NCI-H1105 (cell line): Measurements from ENCODE around the gene NRAP.

Experiments used
- DNase-seq: peaks from one replicate; lab custom pipeline; 2025; lab: John Stamatoyannopoulos, UW

NRAP gene

GRCh38 chr10:113609704-113610108 lies 54.1 kb downstream of the NRAP start:
- no peak for DNase-seq

- DNase-seq = no peak
These were observed 58.4 kb downstream of the NRAP start for GRCh38 chr10:113605268-113605978.

GRCh38 chr10:113604572-113604971 lies 59.3 kb downstream of the NRAP start:
- no peak for DNase-seq

- DNase-seq = no peak
These were observed 60.6 kb downstream of the NRAP start for GRCh38 chr10:113603057-113603777.

- no peak for DNase-seq
These were observed 63.3 kb downstream of the NRAP start for GRCh38 chr10:113600569-113600968.

- no peak for DNase-seq
These were observed 69.2 kb downstream of the NRAP start for GRCh38 chr10:113594652-113595051.

- no peak for DNase-seq
These were observed 71.5 kb downstream of the NRAP start for GRCh38 chr10:113592380-113592779.

GRCh38 chr10:113590581-113590980 lies 73.3 kb downstream of the NRAP start:
- DNase-seq = no peak

- DNase-seq = no peak
These were observed 74.6 kb downstream of the NRAP start for GRCh38 chr10:113589201-113589770.

GRCh38 chr10:113585949-113586348 lies 77.9 kb downstream of the NRAP start:
- no peak for DNase-seq

GRCh38 chr10:113583571-113583970 lies 80.3 kb downstream of the NRAP start:
- no peak for DNase-seq

- DNase-seq = no peak
These were observed 82.7 kb downstream of the NRAP start for GRCh38 chr10:113581092-113581491.

GRCh38 chr10:113578773-113579172 lies 85.1 kb downstream of the NRAP start:
- DNase-seq = no peak

GRCh38 chr10:113576852-113577251 lies 87.0 kb downstream of the NRAP start:
- no peak for DNase-seq

- DNase-seq = no peak
These were observed 90.5 kb downstream of the NRAP start for GRCh38 chr10:113573368-113573767.

GRCh38 chr10:113572520-113573290 lies 91.1 kb downstream of the NRAP start:
- no peak for DNase-seq

GRCh38 chr10:113569576-113569975 lies 94.3 kb downstream of the NRAP start:
- no peak for DNase-seq

- DNase-seq = peak; percentile 57
These were observed 97.0 kb downstream of the NRAP start for GRCh38 chr10:113566888-113567287.

GRCh38 chr10:113565364-113565763 lies 98.5 kb downstream of the NRAP start:
- DNase-seq = no peak

GRCh38 chr10:113563306-113564088 lies 100.3 kb downstream of the NRAP start:
- DNase-seq = peak; percentile 35

GRCh38 chr10:113562704-113563103 lies 101.1 kb downstream of the NRAP start:
- no peak for DNase-seq

GRCh38 chr10:113562069-113562468 lies 101.8 kb downstream of the NRAP start:
- no peak for DNase-seq
